Osteoblast (primary cell): ENCODE measurements around the gene IGFBP7. TPM values are rescaled to one million over a fixed set of nuclear protein-coding genes. Genes with fewer than 3 reads are reported as not detected.

Experiments used
- DNase-seq: peaks from one replicate; pipeline ENCODE4 v3.0.0; 2011; ENCODE audit warnings: low spot score, mixed read lengths; ENCODE audit not compliant: insufficient read length; ENCODE audit errors: missing footprints
- H2AFZ ChIP-seq: 2 replicates; pipeline ENCODE4 v1.6.0; 2011; ENCODE audit warnings: mild to moderate bottlenecking, low read length
- H3K27ac ChIP-seq: 2 replicates; pipeline ENCODE4 v1.5.1; 2011; ENCODE audit warnings: mild to moderate bottlenecking, low read depth, low read length, moderate library complexity
- H3K27me3 ChIP-seq: 2 replicates; pipeline ENCODE4 v1.6.0; 2012; ENCODE audit warnings: mild to moderate bottlenecking, control low read depth, inconsistent platforms, low read length, moderate library complexity; ENCODE audit not compliant: insufficient read depth
- H3K36me3 ChIP-seq: 2 replicates; pipeline ENCODE4 v1.5.1; 2011; ENCODE audit warnings: mild to moderate bottlenecking, low read length, control low read depth, moderate library complexity; ENCODE audit not compliant: insufficient read depth
- H3K4me1 ChIP-seq: 2 replicates; pipeline ENCODE4 v1.5.1; 2011; ENCODE audit warnings: mild to moderate bottlenecking, low read length, control low read depth, moderate library complexity; ENCODE audit not compliant: insufficient read depth
- H3K4me2 ChIP-seq: 2 replicates; pipeline ENCODE4 v1.6.0; 2011; ENCODE audit warnings: mild to moderate bottlenecking, low read length; ENCODE audit not compliant: insufficient read depth
- H3K4me3 ChIP-seq: fragments of 200-600 bp; sonication (generic); 3 replicates; pipeline ENCODE4 v1.5.1; 2012; ENCODE audit warnings: mild to moderate bottlenecking, low read length, inconsistent platforms; ENCODE audit not compliant: insufficient read depth
- H3K79me2 ChIP-seq: 2 replicates; pipeline ENCODE4 v1.6.0; 2012; ENCODE audit warnings: mild to moderate bottlenecking, low read length, control low read depth, inconsistent platforms; ENCODE audit not compliant: insufficient read depth
- H3K9me3 ChIP-seq: 2 replicates; pipeline ENCODE4 v1.5.1; 2011; ENCODE audit warnings: low read depth, low read length, control low read depth
- H4K20me1 ChIP-seq: 2 replicates; pipeline ENCODE4 v1.6.0; 2012; ENCODE audit warnings: mild to moderate bottlenecking, low read length, control low read depth; ENCODE audit not compliant: insufficient read depth
- CTCF ChIP-seq: IDR thresholded peaks from 2 replicates; pipeline ENCODE4 v1.5.1; 2011; ENCODE audit warnings: mild to moderate bottlenecking, low read depth, low read length, moderate library complexity; ENCODE audit errors: extremely low read depth
- total RNA-seq: library from RNA; depleted of rRNA; stranded (reverse); fragments of >200 nt; gene quantifications from 2 replicates; pipeline ENCODE4 v1.2.3, GENCODE V29; 2012

The IGFBP7 gene
- total RNA-seq, 1 donor, result 715 TPM

GRCh38 chr4:57116245-57116644 lies 6.1 kb upstream of the IGFBP7 start:
- Histone ChIP-seq H3K4me1 (peaks cover 37% of the 10 kb centered on the region), H3K4me2 (no peak overlapping the region), H3K27me3 (no peaks in the 10 kb centered on the region), H2AFZ (no peak overlapping the region), H3K4me3 (no peak overlapping the region), H3K36me3 (no peaks in the 10 kb centered on the region), H4K20me1 (no peaks in the 10 kb centered on the region), H3K9me3 (no peaks in the 10 kb centered on the region), H3K79me2 (no peaks in the 10 kb centered on the region), H3K27ac (no peak overlapping the region)
- TF ChIP-seq CTCF, result no peak
- no peak for DNase-seq

GRCh38 chr4:57114973-57115372 lies 4.8 kb upstream of the IGFBP7 start:
- H3K79me2 ChIP-seq, result peaks cover 1% of the 10 kb centered on the region
- H3K4me3 ChIP-seq, result no peak overlapping the region
- H3K27ac ChIP-seq, result no peak overlapping the region
- no peaks in the 10 kb centered on the region for H3K9me3 ChIP-seq
- H4K20me1 ChIP-seq, result no peaks in the 10 kb centered on the region
- TF ChIP-seq CTCF, result no peak
- DNase-seq, result peak; percentile 69
- no peaks in the 10 kb centered on the region for H3K36me3 ChIP-seq
- H2AFZ ChIP-seq, result no peak overlapping the region
- no peaks in the 10 kb centered on the region for H3K27me3 ChIP-seq
- no peak overlapping the region for H3K4me2 ChIP-seq
- peaks cover 37% of the 10 kb centered on the region for H3K4me1 ChIP-seq

GRCh38 chr4:57113870-57114269 lies 3.7 kb upstream of the IGFBP7 start:
- Histone ChIP-seq H3K27me3 (no peaks in the 10 kb centered on the region), H4K20me1 (no peaks in the 10 kb centered on the region), H3K4me1 (peaks cover 27% of the 10 kb centered on the region), H3K36me3 (no peaks in the 10 kb centered on the region), H3K79me2 (peaks cover 12% of the 10 kb centered on the region), H3K27ac (no peak overlapping the region), H3K4me2 (no peak overlapping the region), H2AFZ (no peak overlapping the region), H3K9me3 (no peaks in the 10 kb centered on the region), H3K4me3 (no peak overlapping the region)
- TF ChIP-seq CTCF, result no peak
- peak; percentile 72 for DNase-seq

GRCh38 chr4:57110640-57111511 lies 691 bp upstream of the IGFBP7 start:
- no peak for TF ChIP-seq CTCF
- Histone ChIP-seq H3K4me3 (peak overlapping the region; percentile 90), H3K36me3 (peaks cover 20% of the 10 kb centered on the region)

More at GRCh38 chr4:57110640-57111511, 691 bp upstream of the IGFBP7 start:
- Histone ChIP-seq H3K9me3 (no peaks in the 10 kb centered on the region), H4K20me1 (peaks cover 4% of the 10 kb centered on the region), H3K27me3 (no peaks in the 10 kb centered on the region), H3K4me2 (peak overlapping the region; percentile 98), H3K79me2 (peaks cover 41% of the 10 kb centered on the region), H3K27ac (peak overlapping the region; percentile 98), H3K4me1 (peaks cover 30% of the 10 kb centered on the region), H2AFZ (peak overlapping the region; percentile 79)
- DNase-seq, result peak; percentile 91
